NCI-H460 (cell line): ENCODE measurements around the gene PSME3IP1. TPM values are rescaled to one million over a fixed set of nuclear protein-coding genes. Genes with fewer than 3 reads are reported as not detected.
"Not testable (repeated sequence)": the region's sequence is repeated elsewhere in the genome, so short reads cannot be mapped to it uniquely, and the experiment has no call there.

Source experiments
- DNase-seq: peaks from one replicate; pipeline ENCODE4 v3.0.0-alpha.2; 2016; ENCODE audit warnings: low read depth; ENCODE audit errors: extremely low read depth
- total RNA-seq: library from RNA; depleted of rRNA; stranded (reverse); fragments of >200 nt; shearing (Covaris generic); gene quantifications from 2 replicates; pipeline ENCODE4 v1.2.3, GENCODE V29; 2014

Gene PSME3IP1
- total RNA-seq, 1 experiment from 2014 or later, result 150 TPM

GRCh38 chr16:57127037-57127763 lies 58.6 kb downstream of the PSME3IP1 start:
- DNase-seq, result no peak

DNA sequence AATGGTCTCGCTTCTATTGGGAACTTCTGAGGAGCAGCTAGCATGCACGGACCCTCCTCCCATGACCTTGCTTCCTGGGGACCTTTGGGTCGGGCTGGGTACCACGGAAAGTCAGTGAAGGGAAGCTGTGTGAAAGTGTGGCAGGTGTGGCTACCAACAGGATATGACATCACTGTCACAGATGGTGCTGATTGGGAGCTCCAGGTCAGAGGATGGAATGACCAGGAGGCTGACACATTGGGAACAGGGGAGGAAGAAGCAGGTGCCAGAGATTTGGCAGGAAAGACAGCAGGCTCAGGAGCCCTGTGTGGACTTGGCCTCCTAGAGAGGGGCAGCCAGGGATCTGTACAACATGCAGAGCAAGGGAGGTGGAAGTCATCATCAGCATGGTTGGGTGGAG lies 59.4 kb downstream of the PSME3IP1 start:
- DNase-seq, result no peak

- DNase-seq, result no peak
Measured at GRCh38 chr16:57125969-57126368, 59.9 kb downstream of the PSME3IP1 start.

GRCh38 chr16:57125376-57125775 lies 60.5 kb downstream of the PSME3IP1 start:
- no peak for DNase-seq

GRCh38 chr16:57123974-57124674 lies 61.7 kb downstream of the PSME3IP1 start:
- no peak for DNase-seq

- no peak for DNase-seq
Measured at GRCh38 chr16:57123216-57123973, 62.4 kb downstream of the PSME3IP1 start.

DNA sequence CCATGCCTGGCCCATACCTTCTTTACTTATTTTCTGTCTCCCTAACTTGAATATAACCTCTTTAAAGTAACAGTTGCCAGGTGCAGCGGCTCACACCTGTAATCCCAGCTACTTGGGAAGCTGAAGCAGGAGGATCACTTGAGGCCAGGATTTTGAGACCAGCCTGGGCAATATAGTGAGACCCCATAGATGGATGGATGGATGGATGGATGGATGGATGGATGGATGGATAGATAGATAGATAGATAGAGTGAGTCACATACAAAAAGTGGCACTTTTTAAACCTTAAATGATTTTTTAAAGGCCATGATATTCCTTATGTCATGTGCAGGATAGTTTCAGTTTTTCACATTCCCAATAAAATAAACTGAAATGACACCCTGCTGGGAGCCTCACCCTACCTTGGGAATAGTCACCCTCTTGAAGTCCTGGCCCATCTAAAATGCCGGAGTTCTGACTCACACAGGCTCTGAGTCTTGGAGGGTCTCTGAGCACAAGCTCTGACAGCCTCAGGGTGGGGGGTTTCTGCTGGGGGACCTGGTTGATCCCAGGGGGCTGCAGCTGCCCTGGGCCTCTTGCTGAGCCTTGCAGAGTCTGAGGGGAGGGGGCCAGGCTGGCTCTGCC lies 67.3 kb downstream of the PSME3IP1 start:
- no peak for DNase-seq

- DNase-seq, result no peak
Measured at GRCh38 chr16:57115514-57116182, 70.2 kb downstream of the PSME3IP1 start.

GRCh38 chr16:57115168-57115513 lies 70.7 kb downstream of the PSME3IP1 start:
- DNase-seq, result no peak

GRCh38 chr16:57113664-57114063 lies 72.2 kb downstream of the PSME3IP1 start:
- no peak for DNase-seq

DNA sequence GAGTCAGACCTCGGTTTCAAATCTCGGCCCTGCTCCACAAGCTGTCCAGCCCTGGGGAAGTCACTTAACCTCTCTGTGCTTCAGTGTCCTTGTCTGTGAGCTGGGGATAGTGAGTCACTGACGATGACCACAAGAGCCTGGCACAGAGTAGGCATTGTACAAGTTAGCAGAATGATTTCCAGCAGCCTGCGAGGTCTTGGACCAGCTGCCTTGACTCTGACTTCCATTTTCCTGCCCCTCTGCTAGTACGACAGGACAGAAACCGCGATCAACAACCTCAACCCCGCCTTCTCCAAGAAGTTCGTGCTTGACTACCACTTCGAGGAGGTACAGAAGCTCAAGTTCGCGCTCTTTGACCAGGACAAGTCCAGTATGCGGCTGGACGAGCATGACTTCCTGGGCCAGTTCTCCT lies 72.8 kb downstream of the PSME3IP1 start:
- no peak for DNase-seq

- no peak for DNase-seq
Measured at GRCh38 chr16:57112403-57113041, 73.3 kb downstream of the PSME3IP1 start.

DNA sequence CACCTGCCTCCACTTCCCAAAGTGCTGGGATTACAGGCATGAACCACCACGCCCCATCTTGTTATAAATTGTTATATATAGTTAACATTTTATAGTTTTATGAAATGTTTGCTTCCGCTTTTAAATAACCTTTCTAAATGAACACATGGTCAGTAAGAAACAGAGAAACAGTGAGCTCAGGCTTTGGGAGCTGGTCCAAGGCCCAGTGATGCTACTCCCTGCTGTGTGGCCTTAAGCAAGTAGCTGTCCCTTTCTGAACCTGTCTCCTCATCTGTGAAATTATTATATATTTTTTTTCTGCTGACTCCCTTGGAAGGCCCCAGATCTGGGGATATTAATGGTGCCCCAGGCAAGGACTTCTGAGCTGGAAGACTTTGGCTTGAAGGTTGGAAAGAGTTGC lies 74.4 kb downstream of the PSME3IP1 start:
- no peak for DNase-seq

DNA sequence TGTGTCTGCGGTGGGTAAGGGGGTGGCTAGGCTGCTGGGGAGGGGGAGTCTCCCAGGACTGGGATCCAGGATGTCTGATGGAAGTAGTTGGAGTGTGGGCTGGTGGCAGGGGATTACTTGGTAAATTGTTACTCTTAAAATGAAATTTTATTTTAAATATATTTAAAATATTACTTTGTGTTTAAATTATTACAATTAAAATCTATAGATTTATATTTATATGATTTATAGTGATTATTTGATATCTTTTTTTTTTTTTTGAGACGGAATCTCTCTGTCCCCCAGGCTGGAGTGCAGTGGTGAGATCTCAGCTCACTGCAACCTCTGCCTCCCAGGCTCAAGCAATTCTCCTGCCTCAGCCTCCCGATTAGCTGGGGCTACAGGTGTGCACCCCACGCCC lies 74.9 kb downstream of the PSME3IP1 start:
- no peak for DNase-seq

- DNase-seq, result not testable (repeated sequence)
Measured at GRCh38 chr16:57109259-57110105, 76.4 kb downstream of the PSME3IP1 start.

- no peak for DNase-seq
Measured at GRCh38 chr16:57108432-57108831, 77.4 kb downstream of the PSME3IP1 start.

DNA sequence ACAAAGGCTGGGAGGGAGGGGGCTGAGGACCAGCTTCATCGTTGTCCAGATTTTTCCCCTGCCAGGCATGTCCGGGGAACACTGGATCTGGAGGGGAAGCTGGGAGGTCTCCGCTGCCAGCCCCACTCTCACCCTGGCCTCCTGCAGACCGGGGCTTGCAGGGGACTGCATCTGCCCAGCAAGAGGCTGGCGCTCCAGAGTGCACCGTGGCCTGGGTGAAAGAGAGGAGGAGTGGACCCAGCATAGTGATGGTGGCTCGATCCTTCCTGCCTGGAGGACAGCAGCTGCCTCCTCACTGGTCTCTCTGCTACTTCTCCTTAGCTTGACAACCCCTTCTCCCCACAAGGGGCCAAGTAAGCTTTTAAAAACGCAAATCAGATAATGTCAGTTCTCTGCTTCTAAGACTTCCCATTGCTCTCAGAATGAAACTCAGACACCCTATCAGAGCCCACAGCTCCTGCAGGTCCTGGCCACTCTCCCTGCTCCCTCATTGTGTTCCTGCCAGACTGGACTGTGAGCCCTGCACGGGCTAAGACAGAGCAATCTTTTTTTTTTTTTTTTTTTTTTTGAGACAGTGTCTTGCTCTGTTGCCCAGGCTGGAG lies 78.4 kb downstream of the PSME3IP1 start:
- DNase-seq, result no peak

DNA sequence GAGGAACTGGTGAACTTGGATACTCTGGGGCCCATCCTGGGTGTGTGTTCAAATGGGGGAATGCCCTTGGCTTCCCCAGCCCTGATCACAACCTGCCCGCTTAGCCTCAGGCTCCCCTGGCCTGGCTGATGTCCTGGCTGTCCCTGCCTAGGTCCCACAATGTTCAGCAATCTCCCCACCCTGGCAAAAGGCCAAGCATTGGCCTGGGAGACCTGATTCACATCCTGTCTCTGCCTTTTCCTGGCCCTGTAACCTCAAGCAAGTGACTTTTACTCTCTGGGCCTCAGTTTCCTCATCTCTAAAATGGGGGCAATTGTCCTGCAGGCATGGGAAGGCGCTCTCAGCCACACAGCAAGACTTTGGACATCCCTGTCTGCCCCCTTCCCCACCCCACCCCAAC lies 79.1 kb downstream of the PSME3IP1 start:
- DNase-seq, result no peak

DNA sequence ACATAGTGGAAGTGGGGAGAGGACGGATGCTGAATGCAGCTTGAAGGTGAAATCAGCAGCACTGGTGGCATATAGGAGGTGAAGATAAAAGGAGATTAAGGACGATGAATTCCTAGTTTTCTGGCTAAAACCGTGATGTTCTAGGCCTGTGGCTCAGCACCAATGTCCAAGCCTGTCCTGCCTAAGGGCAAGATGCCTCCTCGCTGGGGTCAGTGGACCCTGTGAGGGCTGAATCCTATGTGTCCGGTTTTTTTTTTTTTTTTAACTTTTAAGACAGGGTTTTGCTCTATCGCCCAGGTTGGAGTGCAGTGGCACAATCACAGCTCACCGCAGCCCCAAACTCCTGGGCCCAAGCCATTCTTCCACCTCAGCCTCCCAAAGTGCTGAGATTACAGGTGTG lies 80.7 kb downstream of the PSME3IP1 start:
- no peak for DNase-seq
